Keratinocyte (primary cell): Measurements from ENCODE around the gene DLL1.

ENCODE experiments used
- EZH2 ChIP-seq: IDR thresholded peaks from one replicate; pipeline ENCODE4 v1.6.1; 2012; ENCODE audit warnings: inconsistent platforms, mild to moderate bottlenecking, low read length, moderate library complexity
- TF ChIP-seq, protein P1 (sequence below), 3 experiments: IDR thresholded peaks in 1 of 3; conservative IDR thresholded peaks in 1 of 3; optimal IDR thresholded peaks in 1 of 3; 2 replicates in 2 of 3; 3 replicates in 1 of 3; pipeline versions ENCODE3 to v1.5.1; 2011; ENCODE audit warnings: low read length in 3 of 3, mild to moderate bottlenecking in 3 of 3, moderate library complexity in 2 of 3, control low read depth in 1 of 3, inconsistent platforms in 1 of 3; ENCODE audit not compliant: insufficient read depth in 2 of 3; ENCODE audit errors: extremely low read depth in 1 of 3

DNA sequence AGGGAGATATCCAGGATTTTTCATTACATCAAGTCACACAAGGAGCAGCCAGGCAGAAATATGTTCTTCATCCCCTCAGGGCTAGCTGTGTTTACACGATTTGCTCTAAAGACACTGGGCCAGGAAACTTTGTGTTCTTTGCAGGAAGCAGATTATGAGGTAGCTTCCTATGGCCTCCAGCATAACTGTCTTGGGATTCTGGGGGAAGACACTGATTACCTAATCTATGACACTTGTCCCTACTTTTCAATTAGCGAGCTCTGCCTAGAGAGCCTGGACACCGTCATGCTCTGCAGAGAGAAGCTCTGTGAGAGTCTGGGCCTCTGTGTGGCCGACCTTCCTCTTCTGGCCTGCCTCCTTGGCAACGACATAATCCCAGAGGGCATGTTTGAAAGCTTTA, 26.8 kb upstream of the DLL1 start:
- TF ChIP-seq, protein P1, sequence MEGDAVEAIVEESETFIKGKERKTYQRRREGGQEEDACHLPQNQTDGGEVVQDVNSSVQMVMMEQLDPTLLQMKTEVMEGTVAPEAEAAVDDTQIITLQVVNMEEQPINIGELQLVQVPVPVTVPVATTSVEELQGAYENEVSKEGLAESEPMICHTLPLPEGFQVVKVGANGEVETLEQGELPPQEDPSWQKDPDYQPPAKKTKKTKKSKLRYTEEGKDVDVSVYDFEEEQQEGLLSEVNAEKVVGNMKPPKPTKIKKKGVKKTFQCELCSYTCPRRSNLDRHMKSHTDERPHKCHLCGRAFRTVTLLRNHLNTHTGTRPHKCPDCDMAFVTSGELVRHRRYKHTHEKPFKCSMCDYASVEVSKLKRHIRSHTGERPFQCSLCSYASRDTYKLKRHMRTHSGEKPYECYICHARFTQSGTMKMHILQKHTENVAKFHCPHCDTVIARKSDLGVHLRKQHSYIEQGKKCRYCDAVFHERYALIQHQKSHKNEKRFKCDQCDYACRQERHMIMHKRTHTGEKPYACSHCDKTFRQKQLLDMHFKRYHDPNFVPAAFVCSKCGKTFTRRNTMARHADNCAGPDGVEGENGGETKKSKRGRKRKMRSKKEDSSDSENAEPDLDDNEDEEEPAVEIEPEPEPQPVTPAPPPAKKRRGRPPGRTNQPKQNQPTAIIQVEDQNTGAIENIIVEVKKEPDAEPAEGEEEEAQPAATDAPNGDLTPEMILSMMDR (optimal IDR thresholded peaks at IDR 0.05 in 1 of 3, IDR thresholded peaks at IDR 0.05 in 1 of 3, conservative IDR thresholded peaks at IDR 0.05 in 1 of 3; ENCODE audit: extremely low read depth in 1 of 3, insufficient read depth in 2 of 3, low read length in 3 of 3), result no peak
- TF ChIP-seq EZH2, result no peak
